Ectodermal cell (in vitro differentiated cells): ENCODE data around the gene CBX8.
A peak's percentile ranks its signal among the peaks of the same experiment; 100 is the strongest.

Experiments
- H3K27ac ChIP-seq: 2 replicates; pipeline ENCODE4 v1.7.0; 2013; ENCODE audit warnings: mild to moderate bottlenecking, low read depth, low read length; ENCODE audit not compliant: insufficient read depth, poor library complexity, severe bottlenecking
- H3K27me3 ChIP-seq: 2 replicates; pipeline ENCODE4 v1.7.0; 2013; ENCODE audit warnings: mild to moderate bottlenecking, low read length; ENCODE audit not compliant: insufficient read depth, control insufficient read depth, poor library complexity, severe bottlenecking
- H3K36me3 ChIP-seq: one replicate; pipeline ENCODE4 v1.7.0; 2013; ENCODE audit warnings: low read length; ENCODE audit not compliant: control insufficient read depth, insufficient read depth
- H3K4me1 ChIP-seq: one replicate; pipeline ENCODE4 v1.7.0; 2013; ENCODE audit warnings: low read length; ENCODE audit not compliant: control insufficient read depth, insufficient read depth
- H3K4me3 ChIP-seq: 2 replicates; pipeline ENCODE4 v1.7.0; 2013; ENCODE audit warnings: low read depth, low read length, control low read depth; ENCODE audit not compliant: insufficient read depth
- H3K9me3 ChIP-seq: 2 replicates; pipeline ENCODE4 v1.7.0; 2013; ENCODE audit warnings: mild to moderate bottlenecking, low read length, moderate library complexity; ENCODE audit not compliant: control insufficient read depth
- WGBS, 2 experiments: methylation state at CpG; one replicate each; pipeline ENCODE4 v1.1.7; 2013; ENCODE audit warnings: missing lambda C conversion rate in 2 of 2; 5-methylcytosine and 5-hydroxymethylcytosine counted together

CBX8 gene

DNA sequence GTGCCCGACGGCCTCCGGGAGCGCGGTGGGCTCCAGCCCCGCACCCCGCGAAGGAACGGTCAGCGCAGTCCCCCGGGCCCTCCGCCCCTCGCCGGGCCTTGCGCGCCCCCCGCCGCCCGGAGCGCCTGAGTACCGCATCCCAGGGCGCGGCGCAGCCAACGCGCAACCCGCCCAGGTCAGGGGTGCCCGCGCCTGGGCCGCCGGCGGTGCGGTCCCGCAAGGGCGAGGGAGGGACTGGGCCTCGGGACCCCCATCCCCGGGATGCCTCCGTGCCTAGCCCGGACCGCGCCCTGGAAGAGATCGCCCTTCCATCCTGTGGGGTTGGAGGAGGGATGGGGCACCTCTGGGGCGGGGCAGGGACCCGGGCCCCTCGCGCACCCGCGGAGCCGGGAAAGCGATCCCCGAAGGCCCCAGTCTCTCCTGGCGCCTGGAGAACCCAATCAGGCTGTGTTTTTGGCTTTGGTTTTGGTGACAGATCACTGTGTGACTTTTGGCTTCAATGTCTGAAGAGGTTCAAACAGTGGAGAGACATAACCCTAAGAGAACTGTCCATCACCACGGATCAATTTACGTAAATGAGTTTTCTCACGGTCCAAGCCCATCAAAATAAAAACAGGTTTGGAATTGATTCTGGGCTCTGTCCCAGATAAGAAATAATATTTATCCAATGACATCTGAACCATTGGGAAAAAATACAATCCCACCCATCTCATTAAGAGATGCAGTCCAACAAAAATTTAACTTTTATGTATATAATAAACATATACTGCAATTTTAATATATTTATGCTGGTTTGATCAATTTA, 48.4 kb downstream of the CBX8 start:
- Histone ChIP-seq H3K4me1 (peaks cover 19% of the 10 kb centered on the region), H3K27me3 (peaks cover 45% of the 10 kb centered on the region), H3K27ac (no peak overlapping the region), H3K36me3 (no peaks in the 10 kb centered on the region), H3K4me3 (peak overlapping the region; percentile 19), H3K9me3 (no peaks in the 10 kb centered on the region)
- WGBS, 2 experiments: 3 to 4% methylated on average over 55 of the region's 55 CpGs

GRCh38 chr17:79747508-79748294, 49.2 kb downstream of the CBX8 start:
- H3K4me1 ChIP-seq: peaks cover 26% of the 10 kb centered on the region
- no peak overlapping the region for H3K27ac ChIP-seq
- WGBS, 2 experiments: 4% methylated on average over 74 of the region's 74 CpGs
- H3K9me3 ChIP-seq: no peaks in the 10 kb centered on the region
- H3K27me3 ChIP-seq: peaks cover 45% of the 10 kb centered on the region
- H3K4me3 ChIP-seq: peak overlapping the region; percentile 19
- H3K36me3 ChIP-seq: no peaks in the 10 kb centered on the region

DNA sequence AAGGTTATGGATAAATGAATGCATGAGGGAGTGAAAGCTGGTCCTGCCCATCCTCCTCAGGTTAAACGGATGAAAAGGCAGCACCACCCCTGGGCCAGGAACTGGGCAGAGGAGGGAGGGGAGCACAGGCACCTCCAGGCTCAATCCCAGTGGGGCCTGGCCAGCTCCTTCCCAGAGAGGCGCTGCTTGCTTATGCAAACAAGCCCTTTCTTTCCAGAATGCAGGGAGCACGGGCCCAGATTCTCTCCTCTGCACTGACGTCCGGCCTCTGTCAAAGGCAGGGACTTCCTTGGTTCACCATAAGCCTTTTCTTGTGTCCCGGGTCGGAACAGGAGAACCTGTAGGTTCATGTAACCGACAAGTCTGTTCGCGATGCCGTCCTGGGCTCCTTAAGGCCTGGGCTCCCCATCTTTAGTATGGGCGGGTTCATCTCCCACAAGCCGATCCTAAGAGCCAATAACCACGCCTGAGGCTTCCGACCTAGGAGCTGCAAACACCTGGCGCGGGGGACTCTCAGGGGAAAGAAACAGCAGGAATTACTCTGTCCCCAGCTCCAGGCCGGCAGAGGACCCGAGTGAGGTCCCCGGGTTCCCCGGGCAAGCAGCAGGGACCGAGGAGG, 49.9 kb downstream of the CBX8 start:
- Histone ChIP-seq H3K4me3 (peak overlapping the region; percentile 19), H3K27me3 (peaks cover 45% of the 10 kb centered on the region), H3K9me3 (no peaks in the 10 kb centered on the region), H3K4me1 (peaks cover 29% of the 10 kb centered on the region), H3K27ac (no peak overlapping the region), H3K36me3 (no peaks in the 10 kb centered on the region)
- WGBS, 2 experiments: 3 to 4% methylated on average over 22 of the region's 22 CpGs

DNA sequence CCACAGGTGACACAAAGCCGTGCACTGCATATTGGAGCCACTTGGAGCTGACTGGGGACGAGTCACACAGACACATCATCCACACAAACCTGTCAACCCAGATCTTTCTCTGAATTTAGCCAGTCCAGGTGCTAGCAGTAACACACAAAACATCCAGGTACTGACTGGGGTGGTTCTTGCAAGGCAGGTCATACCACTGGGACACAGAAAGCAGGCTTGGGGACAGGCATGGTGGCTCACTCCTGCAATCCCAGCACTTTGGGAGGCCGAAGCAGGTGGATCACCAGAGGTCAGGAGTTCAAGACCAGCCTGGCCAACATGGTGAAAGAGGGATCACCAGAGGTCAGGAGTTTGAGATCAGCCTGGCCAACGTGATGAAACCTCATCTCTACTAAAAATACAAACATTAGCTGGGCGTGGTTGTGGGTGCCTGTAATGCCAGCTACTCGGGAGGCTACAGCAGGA, 51.2 kb downstream of the CBX8 start:
- no peaks in the 10 kb centered on the region for H3K9me3 ChIP-seq
- no peak overlapping the region for H3K4me3 ChIP-seq
- peaks cover 29% of the 10 kb centered on the region for H3K4me1 ChIP-seq
- H3K27me3 ChIP-seq: peaks cover 56% of the 10 kb centered on the region
- H3K27ac ChIP-seq: no peak overlapping the region
- no peaks in the 10 kb centered on the region for H3K36me3 ChIP-seq
- 58 to 60% methylated on average over 6 of the region's 6 CpGs for WGBS, 2 experiments

GRCh38 chr17:79743614-79744013, 53.3 kb downstream of the CBX8 start:
- WGBS, 2 experiments: 90 to 92% methylated on average over 5 of the region's 5 CpGs
- Histone ChIP-seq H3K4me1 (peaks cover 29% of the 10 kb centered on the region), H3K27me3 (peaks cover 50% of the 10 kb centered on the region)

GRCh38 chr17:79742951-79743476, 53.9 kb downstream of the CBX8 start:
- Histone ChIP-seq H3K9me3 (no peaks in the 10 kb centered on the region), H3K4me3 (no peak overlapping the region), H3K36me3 (no peaks in the 10 kb centered on the region), H3K27ac (no peak overlapping the region), H3K27me3 (peaks cover 44% of the 10 kb centered on the region), H3K4me1 (peaks cover 28% of the 10 kb centered on the region)
- 77 to 84% methylated on average over 7 of the region's 7 CpGs for WGBS, 2 experiments

More at GRCh38 chr17:79743614-79744013, 53.3 kb downstream of the CBX8 start:
- Histone ChIP-seq H3K4me3 (no peak overlapping the region), H3K9me3 (no peaks in the 10 kb centered on the region), H3K27ac (no peak overlapping the region), H3K36me3 (no peaks in the 10 kb centered on the region)

DNA sequence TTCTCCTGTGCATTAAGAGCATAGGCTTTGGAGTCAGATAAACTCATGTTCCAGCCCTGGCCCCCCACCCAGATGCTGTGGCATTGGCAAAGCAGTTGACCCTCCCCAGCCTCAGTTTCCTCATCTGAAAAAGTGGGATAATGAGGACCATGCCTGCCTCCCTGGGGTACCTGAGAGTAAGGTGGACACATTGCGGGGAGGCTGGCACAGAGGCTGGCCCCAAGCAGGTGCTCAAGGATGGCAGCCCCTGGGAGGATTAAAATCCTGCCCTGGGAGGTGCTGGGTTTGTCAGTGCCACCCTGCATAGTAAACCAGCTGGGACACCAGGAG, 54.3 kb downstream of the CBX8 start:
- Histone ChIP-seq H3K4me3 (no peak overlapping the region), H3K27me3 (peaks cover 39% of the 10 kb centered on the region), H3K27ac (no peak overlapping the region), H3K9me3 (no peaks in the 10 kb centered on the region), H3K4me1 (peaks cover 24% of the 10 kb centered on the region), H3K36me3 (no peaks in the 10 kb centered on the region)
- WGBS, 2 experiments: 85 to 97% methylated on average over 1 of the region's 1 CpG
